ENCODE data around the gene KIAA1328. TPM values are rescaled to one million over a fixed set of nuclear protein-coding genes. Genes with fewer than 3 reads are reported as not detected.

KIAA1328 gene
- polyA plus RNA-seq, 1 donor (not counting 4 experiments of a cell fraction or from before 2014, with no cell fraction given), result 5.5 TPM

GRCh38 chr18:37244618-37245017, 415.7 kb downstream of the KIAA1328 start:
- TF ChIP-seq EZH2 (IDR thresholded peaks at IDR 0.05; ENCODE audit: low read length) (no peak), CTCF (optimal IDR thresholded peaks at IDR 0.05 in 1 of 3, IDR thresholded peaks at IDR 0.05 in 1 of 3, conservative IDR thresholded peaks at IDR 0.05 in 1 of 3; ENCODE audit: extremely low read depth in 1 of 3, insufficient read depth in 2 of 3, low read length in 3 of 3) (no peak)
- DNase-seq (ENCODE audit: low read depth, low spot score), result no peak
- no peaks in the 10 kb centered on the region for H4K20me1 ChIP-seq (ENCODE audit: control insufficient read depth, extremely low read depth, insufficient read depth, low read length)
- no peak overlapping the region for H3K9ac ChIP-seq (ENCODE audit: control insufficient read depth, extremely low read depth, insufficient read depth, low read length)
- no peaks in the 10 kb centered on the region for H3K9me1 ChIP-seq (ENCODE audit: control insufficient read depth, extremely low read depth, insufficient read depth, low read length)
- H2AFZ ChIP-seq (ENCODE audit: control insufficient read depth, low read length), result no peak overlapping the region
- no peaks in the 10 kb centered on the region for H3K79me2 ChIP-seq (ENCODE audit: control insufficient read depth, insufficient read depth, low read length)
- dilution Hi-C loops (cut with MboI; ENCODE audit: extremely low pct_ligation_motif_present, low sequenced_read_pairs), result no loop called here
- peaks cover 25% of the 10 kb centered on the region for H3K27me3 ChIP-seq (ENCODE audit: control insufficient read depth, extremely low read depth, insufficient read depth, low read length)
- H3K36me3 ChIP-seq (ENCODE audit: control insufficient read depth in 2 of 2, extremely low read depth in 1 of 2, insufficient read depth in 2 of 2, low read length in 2 of 2), result no peaks in the 10 kb centered on the region
- H3K4me2 ChIP-seq (ENCODE audit: control insufficient read depth, extremely low read depth, insufficient read depth, low read depth, low read length), result no peak overlapping the region
- H3K27ac ChIP-seq (ENCODE audit: control insufficient read depth, insufficient read depth, low read length), result no peak overlapping the region
- H3K4me1 ChIP-seq (ENCODE audit: control insufficient read depth, extremely low read depth, insufficient read depth, low read length), result no peaks in the 10 kb centered on the region
- H3K9me3 ChIP-seq (ENCODE audit: control insufficient read depth, low read depth, low read length), result no peaks in the 10 kb centered on the region
- no peak for FAIRE-seq
- no peak overlapping the region for H3K4me3 ChIP-seq (ENCODE audit: control insufficient read depth in 2 of 3, extremely low read depth in 1 of 3, insufficient read depth in 2 of 3, low read depth in 1 of 3, low read length in 3 of 3)

- Histone ChIP-seq H3K27me3 (ENCODE audit: control insufficient read depth, extremely low read depth, insufficient read depth, low read length) (peaks cover 22% of the 10 kb centered on the region), H3K4me2 (ENCODE audit: control insufficient read depth, extremely low read depth, insufficient read depth, low read depth, low read length) (no peak overlapping the region), H3K9me1 (ENCODE audit: control insufficient read depth, extremely low read depth, insufficient read depth, low read length) (no peaks in the 10 kb centered on the region), H2AFZ (ENCODE audit: control insufficient read depth, low read length) (no peak overlapping the region), H3K9ac (ENCODE audit: control insufficient read depth, extremely low read depth, insufficient read depth, low read length) (no peak overlapping the region), H3K4me3 (ENCODE audit: control insufficient read depth in 2 of 3, extremely low read depth in 1 of 3, insufficient read depth in 2 of 3, low read depth in 1 of 3, low read length in 3 of 3) (no peak overlapping the region), H3K9me3 (ENCODE audit: control insufficient read depth, low read depth, low read length) (no peaks in the 10 kb centered on the region), H3K79me2 (ENCODE audit: control insufficient read depth, insufficient read depth, low read length) (no peaks in the 10 kb centered on the region), H3K36me3 (ENCODE audit: control insufficient read depth in 2 of 2, extremely low read depth in 1 of 2, insufficient read depth in 2 of 2, low read length in 2 of 2) (no peaks in the 10 kb centered on the region), H4K20me1 (ENCODE audit: control insufficient read depth, extremely low read depth, insufficient read depth, low read length) (no peaks in the 10 kb centered on the region), H3K4me1 (ENCODE audit: control insufficient read depth, extremely low read depth, insufficient read depth, low read length) (no peaks in the 10 kb centered on the region), H3K27ac (ENCODE audit: control insufficient read depth, insufficient read depth, low read length) (no peak overlapping the region)
- TF ChIP-seq CTCF (optimal IDR thresholded peaks at IDR 0.05 in 1 of 3, IDR thresholded peaks at IDR 0.05 in 1 of 3, conservative IDR thresholded peaks at IDR 0.05 in 1 of 3; ENCODE audit: extremely low read depth in 1 of 3, insufficient read depth in 2 of 3, low read length in 3 of 3) (no peak), EZH2 (IDR thresholded peaks at IDR 0.05; ENCODE audit: low read length) (no peak)
- no peak for FAIRE-seq
- dilution Hi-C loops (cut with MboI; ENCODE audit: extremely low pct_ligation_motif_present, low sequenced_read_pairs), result no loop called here
- DNase-seq (ENCODE audit: low read depth, low spot score), result no peak
Observed at GRCh38 chr18:37246779-37247340, 417.9 kb downstream of the KIAA1328 start.
